Transverse colon (tissue), 4 donors: ENCODE results near the gene DKK3. TPM values are rescaled to one million over a fixed set of nuclear protein-coding genes. Genes with fewer than 3 reads are reported as not detected.

Experiments
- DNase-seq: peaks from one replicate; pipeline ENCODE4 v3.0.0-alpha.2; 2019
- H3K27ac ChIP-seq, 4 donors: fragments of 200-600 bp; sonication (generic); 2 replicates each; pipeline ENCODE4 v1.5.1; 2016 to 2018; ENCODE audit warnings: inconsistent platforms in 4 of 4
- H3K27me3 ChIP-seq: fragments of 200-600 bp; sonication (generic); 2 replicates; pipeline ENCODE4 v1.5.1; 2017; ENCODE audit warnings: inconsistent platforms
- H3K36me3 ChIP-seq, 4 donors: fragments of 200-600 bp; sonication (generic); 2 replicates each; pipeline ENCODE4 v1.5.1; 2017 to 2019; ENCODE audit warnings: inconsistent platforms in 4 of 4
- H3K4me1 ChIP-seq, 4 donors: fragments of 200-600 bp; sonication (generic); 2 replicates each; pipeline ENCODE4 v1.5.1; 2017 to 2020; ENCODE audit warnings: inconsistent platforms in 4 of 4
- H3K4me3 ChIP-seq, 4 donors: fragments of 200-600 bp; sonication (generic); 1 replicate in 1 of 4; 2 replicates in 3 of 4; pipeline versions ENCODE4 v1.5.1 to v1.6.1; 2017 to 2019; ENCODE audit warnings: inconsistent platforms in 4 of 4
- H3K9me3 ChIP-seq, 2 donors: fragments of 200-600 bp; sonication (generic); 2 replicates each; pipeline ENCODE4 v1.5.1; 2017 to 2019; ENCODE audit warnings: inconsistent platforms in 2 of 2
- CTCF ChIP-seq, 5 experiments: fragments of 200-600 bp in 3 of 5; fragments of 450-650 bp in 2 of 5; sonication (generic) in 3 of 5; IDR thresholded peaks; 1 replicate in 2 of 5; 2 replicates in 3 of 5; pipeline ENCODE4 v1.5.1; 2016 to 2017; ENCODE audit warnings: antibody characterized with exemption in 5 of 5, inconsistent platforms in 3 of 5, mild to moderate bottlenecking in 2 of 5, moderate library complexity in 1 of 5
- EP300 ChIP-seq: sonication (generic); formaldehyde crosslinking; IDR thresholded peaks from one replicate; pipeline ENCODE4 v1.6.1; 2017; ENCODE audit warnings: antibody characterized with exemption, low read depth
- POLR2A ChIP-seq: fragments of 450-650 bp; IDR thresholded peaks from one replicate; pipeline ENCODE4 v1.6.1; 2016; ENCODE audit warnings: antibody characterized with exemption, mild to moderate bottlenecking, moderate library complexity
- POLR2AphosphoS5 ChIP-seq, 3 donors: sonication (generic); formaldehyde crosslinking; IDR thresholded peaks; one replicate each; pipeline ENCODE4 v1.6.1; 2016; ENCODE audit warnings: antibody characterized with exemption in 3 of 3
- WGBS, 2 donors: methylation state at CpG; one replicate each; pipeline ENCODE4 v1.1.5; 2018; ENCODE audit warnings: low coverage in 1 of 2; 5-methylcytosine and 5-hydroxymethylcytosine counted together
- in situ Hi-C, 4 donors: fragments of 200-750 bp; cut with MboI; loops; one replicate each; pipeline versions ENCODE4 v1.15.0 to v1.15.1; 2017; ENCODE audit warnings: low sequenced_read_pairs in 3 of 4, low pct_ligation_motif_present in 1 of 4, low pct_unique_long_range_greater_than_20kb in 1 of 4
- intact Hi-C: fragments of 100-400 bp; cut with DNase I; formaldehyde crosslinking; loops from one replicate; pipeline ENCODE4 v1.15.1; 2023; ENCODE audit warnings: low total_unique reads
- total RNA-seq, 4 donors: library from RNA; depleted of rRNA; stranded (reverse); fragments of >200 nt; gene quantifications; one replicate each; pipeline ENCODE4 v1.1.0, GENCODE V29; 2016

DKK3 gene
- total RNA-seq, 4 donors from 2014 or later, result 27.2 to 181 (median 40.1) TPM

GRCh38 chr11:11998091-11998781, 10.2 kb downstream of the DKK3 start:
- Histone ChIP-seq H3K4me3 (no peak overlapping the region), H3K36me3 (no peaks in the 10 kb centered on the region), H3K4me1 (no peaks in the 10 kb centered on the region), H3K9me3 (no peaks in the 10 kb centered on the region), H3K27ac (no peak overlapping the region), H3K27me3 (no peaks in the 10 kb centered on the region)
- TF ChIP-seq POLR2A, result no peak
- no peak for TF ChIP-seq EP300
- no peak for TF ChIP-seq POLR2AphosphoS5 (IDR thresholded peaks at IDR 0.05)
- no peak for TF ChIP-seq CTCF (IDR thresholded peaks at IDR 0.05)
- 68 to 79% methylated on average over 3 to 8 of the region's 8 CpGs for WGBS, 2 donors
- intact Hi-C loops (no loop called here), in situ Hi-C loops (no loop called here)
- no peak for DNase-seq

- Histone ChIP-seq H3K27me3 (no peaks in the 10 kb centered on the region), H3K4me3 (no peak overlapping the region), H3K9me3 (no peaks in the 10 kb centered on the region), H3K4me1 (no peaks in the 10 kb centered on the region), H3K36me3 (no peaks in the 10 kb centered on the region), H3K27ac (no peak overlapping the region)
- no peak for DNase-seq
- intact Hi-C loops (no loop called here), in situ Hi-C loops (no loop called here)
- TF ChIP-seq EP300 (no peak), POLR2A (no peak), POLR2AphosphoS5 (IDR thresholded peaks at IDR 0.05) (no peak), CTCF (IDR thresholded peaks at IDR 0.05) (no peak)
- WGBS, 2 donors, result 69 to 90% methylated on average over 2 to 3 of the region's 3 CpGs
Measured at GRCh38 chr11:11997049-11997322, 11.4 kb downstream of the DKK3 start.

DNA sequence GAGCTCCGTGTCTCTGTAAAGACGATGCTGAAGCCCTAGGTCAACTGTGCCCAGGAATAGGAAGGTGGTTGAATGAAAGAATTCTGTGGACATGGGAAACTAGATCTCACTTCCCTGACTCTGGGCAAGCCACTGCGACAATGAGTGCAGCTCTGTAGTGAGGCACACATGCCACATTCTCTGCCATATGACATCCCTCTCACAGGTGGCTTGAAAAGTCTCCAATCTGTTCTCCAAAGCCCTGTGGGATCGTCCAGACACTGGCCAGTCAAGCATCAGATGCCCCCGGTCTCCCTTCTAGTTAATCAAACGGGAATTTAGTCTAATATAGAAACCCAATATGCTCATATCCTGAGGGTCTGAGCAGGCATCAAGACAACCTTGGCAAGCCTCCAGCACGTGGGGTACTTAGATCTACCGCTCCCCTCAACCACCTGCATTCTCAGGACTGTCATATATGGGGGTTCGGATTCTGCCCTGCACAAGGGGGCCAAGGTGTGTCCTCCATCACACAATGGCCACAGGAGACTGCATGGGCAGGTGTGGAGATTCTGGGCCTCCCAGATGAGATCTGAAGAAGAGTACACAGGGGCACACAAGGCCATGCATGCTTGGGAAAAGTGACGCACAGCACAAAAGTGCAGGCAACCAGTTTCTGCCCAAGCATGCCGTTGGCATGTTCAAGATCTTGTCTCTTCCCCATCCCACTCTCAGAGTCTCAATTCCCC, 11.9 kb downstream of the DKK3 start:
- in situ Hi-C loops, result no loop called here
- Histone ChIP-seq H3K4me3 (no peak overlapping the region), H3K4me1 (no peaks in the 10 kb centered on the region), H3K27ac (no peak overlapping the region), H3K9me3 (no peaks in the 10 kb centered on the region), H3K36me3 (no peaks in the 10 kb centered on the region), H3K27me3 (no peaks in the 10 kb centered on the region)
- intact Hi-C loops, result no loop called here
- no peak for DNase-seq
- TF ChIP-seq POLR2A (no peak), CTCF (IDR thresholded peaks at IDR 0.05) (no peak), POLR2AphosphoS5 (IDR thresholded peaks at IDR 0.05) (no peak), EP300 (no peak)
- 84 to 87% methylated on average over 6 to 11 of the region's 11 CpGs for WGBS, 2 donors

DNA sequence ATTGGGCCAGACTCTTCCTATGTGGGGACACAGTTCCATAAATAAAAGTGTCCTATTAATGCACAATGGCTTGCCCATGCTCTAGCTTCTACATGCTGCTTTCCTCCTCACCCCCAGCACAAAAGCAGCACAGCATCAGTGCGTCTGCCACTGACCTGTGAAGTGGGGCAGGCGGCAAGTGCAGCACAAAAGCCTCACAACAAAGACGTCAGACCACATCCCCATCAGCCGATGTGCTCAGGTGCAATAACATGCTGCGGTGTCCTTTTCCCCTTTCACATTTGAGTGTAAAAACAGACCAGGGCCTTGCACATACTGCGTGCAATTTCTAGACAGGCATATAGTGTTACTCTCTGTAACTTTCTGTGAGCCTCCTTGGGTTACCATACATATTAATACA, 12.8 kb downstream of the DKK3 start:
- TF ChIP-seq POLR2AphosphoS5 (IDR thresholded peaks at IDR 0.05), result no peak
- no peak for TF ChIP-seq EP300
- no peak for TF ChIP-seq CTCF (IDR thresholded peaks at IDR 0.05)
- Histone ChIP-seq H3K27me3 (no peaks in the 10 kb centered on the region), H3K27ac (no peak overlapping the region), H3K36me3 (no peaks in the 10 kb centered on the region), H3K4me3 (no peak overlapping the region), H3K4me1 (no peaks in the 10 kb centered on the region), H3K9me3 (no peaks in the 10 kb centered on the region)
- in situ Hi-C loops (no loop called here), intact Hi-C loops (no loop called here)
- 91 to 94% methylated on average over 2 to 6 of the region's 6 CpGs for WGBS, 2 donors
- no peak for DNase-seq
